ENCODE measurements around the gene CTNNBL1.

Gene CTNNBL1

GRCh38 chr20:37741570-37741969 is 47.7 kb downstream of the CTNNBL1 start:
- no peak for DNase-seq (ENCODE audit: low spot score)

- DNase-seq (ENCODE audit: low spot score), result no peak
Observed at GRCh38 chr20:37742131-37742530, 48.3 kb downstream of the CTNNBL1 start.

- no peak for DNase-seq (ENCODE audit: low spot score)
Observed at GRCh38 chr20:37744347-37744746, 50.5 kb downstream of the CTNNBL1 start.

- DNase-seq (ENCODE audit: low spot score), result no peak
Observed at GRCh38 chr20:37745553-37745952, 51.7 kb downstream of the CTNNBL1 start.

GRCh38 chr20:37748015-37748414 is 54.2 kb downstream of the CTNNBL1 start:
- no peak for DNase-seq (ENCODE audit: low spot score)

GRCh38 chr20:37749218-37749617 is 55.4 kb downstream of the CTNNBL1 start:
- DNase-seq (ENCODE audit: low spot score), result no peak

- no peak for DNase-seq (ENCODE audit: low spot score)
Observed at GRCh38 chr20:37749620-37750403, 56.0 kb downstream of the CTNNBL1 start.

GRCh38 chr20:37755665-37756064 is 61.8 kb downstream of the CTNNBL1 start:
- peak; percentile 31 for DNase-seq (ENCODE audit: low spot score)

- no peak for DNase-seq (ENCODE audit: low spot score)
Observed at GRCh38 chr20:37756234-37756633, 62.4 kb downstream of the CTNNBL1 start.

GRCh38 chr20:37757550-37757949 is 63.7 kb downstream of the CTNNBL1 start:
- no peak for DNase-seq (ENCODE audit: low spot score)

GRCh38 chr20:37758332-37758731 is 64.5 kb downstream of the CTNNBL1 start:
- no peak for DNase-seq (ENCODE audit: low spot score)

- no peak for DNase-seq (ENCODE audit: low spot score)
Observed at GRCh38 chr20:37759052-37759553, 65.3 kb downstream of the CTNNBL1 start.

GRCh38 chr20:37759761-37760209 is 66.0 kb downstream of the CTNNBL1 start:
- no peak for DNase-seq (ENCODE audit: low spot score)

- DNase-seq (ENCODE audit: low spot score), result no peak
Observed at GRCh38 chr20:37760322-37760721, 66.5 kb downstream of the CTNNBL1 start.

GRCh38 chr20:37762716-37763485 is 69.1 kb downstream of the CTNNBL1 start:
- DNase-seq (ENCODE audit: low spot score), result no peak

GRCh38 chr20:37764333-37764935 is 70.6 kb downstream of the CTNNBL1 start:
- DNase-seq (ENCODE audit: low spot score), result no peak

GRCh38 chr20:37770908-37771307 is 77.1 kb downstream of the CTNNBL1 start:
- DNase-seq (ENCODE audit: low spot score), result no peak

GRCh38 chr20:37773291-37773826 is 79.5 kb downstream of the CTNNBL1 start:
- no peak for DNase-seq (ENCODE audit: low spot score)

- DNase-seq (ENCODE audit: low spot score), result no peak
Observed at GRCh38 chr20:37774156-37774555, 80.3 kb downstream of the CTNNBL1 start.

- DNase-seq (ENCODE audit: low spot score), result no peak
Observed at GRCh38 chr20:37775200-37775599, 81.4 kb downstream of the CTNNBL1 start.

GRCh38 chr20:37776049-37776448 is 82.2 kb downstream of the CTNNBL1 start:
- DNase-seq (ENCODE audit: low spot score), result no peak

- no peak for DNase-seq (ENCODE audit: low spot score)
Observed at GRCh38 chr20:37776526-37776925, 82.7 kb downstream of the CTNNBL1 start.

Data from globus pallidus (tissue), 1 donor.